Measurements from ENCODE around the gene SNX30.

The SNX30 gene

DNA sequence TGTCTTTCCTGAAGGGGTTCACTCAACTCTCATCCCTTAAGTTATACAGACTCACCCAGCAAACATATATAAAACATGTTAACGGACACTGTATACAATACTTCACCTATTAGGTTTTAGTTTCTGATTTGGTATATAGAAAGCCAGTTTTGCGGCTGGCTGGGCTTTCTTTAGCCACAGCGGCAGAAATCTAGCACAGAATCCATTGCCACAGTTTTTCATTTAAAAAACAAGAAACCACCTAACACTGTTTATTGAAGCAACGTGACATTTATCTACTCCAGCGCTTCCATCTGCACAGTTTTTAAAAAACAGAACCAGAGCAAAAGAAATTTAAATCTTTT lies 67.3 kb downstream of the SNX30 start:
- Histone ChIP-seq H3K4me1 (ENCODE audit: control insufficient read depth, insufficient read depth, low read length) (no peaks in the 10 kb centered on the region), H3K27ac (ENCODE audit: extremely low read depth, low read depth, low read length) (no peak overlapping the region), H3K4me3 (ENCODE audit: low read depth, low read length) (no peak overlapping the region), H3K36me3 (ENCODE audit: control insufficient read depth in 2 of 2, insufficient read depth in 1 of 2, low read length in 2 of 2) (peaks cover 0 to 26% of the 10 kb centered on the region in 2 experiments; a peak in 2 of 3 replicates), H3K9me3 (ENCODE audit: control insufficient read depth, insufficient read depth, low read depth, low read length) (no peaks in the 10 kb centered on the region)
- ChIA-PET CTCF (interaction anchor here (0.6 to 0.8 kb wide), 4 partner anchors 73 to 374 kb away, joined by 3 to 4 read pairs (median 3); no protein-coding TSS in a partner anchor), POLR2A (interaction anchor here (0.7 kb wide), 1 partner anchor 67 kb away, joined by 8 read pairs; no protein-coding TSS in a partner anchor)
- TF ChIP-seq ZNF623 (tag by site-specific recombination; IDR thresholded peaks at IDR 0.05) (no peak), FEZF1 (tag by site-specific recombination; IDR thresholded peaks at IDR 0.05) (no peak), ZNF549 (tag by site-specific recombination; IDR thresholded peaks at IDR 0.05) (no peak), ZNF404 (tag by site-specific recombination; IDR thresholded peaks at IDR 0.05) (no peak), SALL2 (tag by site-specific recombination; IDR thresholded peaks at IDR 0.05; ENCODE audit: borderline replicate concordance) (no peak), ZNF521 (tag by site-specific recombination; IDR thresholded peaks at IDR 0.05) (no peak), EGR2 (tag by site-specific recombination; IDR thresholded peaks at IDR 0.05; ENCODE audit: low read depth) (no peak), ZXDB (tag by site-specific recombination; IDR thresholded peaks at IDR 0.05) (no peak), GFI1B (tag by site-specific recombination; IDR thresholded peaks at IDR 0.05) (no peak), ZNF140 (tag by site-specific recombination; IDR thresholded peaks at IDR 0.05) (no peak), ZNF707 (tag by site-specific recombination; IDR thresholded peaks at IDR 0.05) (no peak), ZNF292 (tag by site-specific recombination; IDR thresholded peaks at IDR 0.05; ENCODE audit: borderline replicate concordance, low read depth) (no peak)
- TF ChIP-seq, protein P1, sequence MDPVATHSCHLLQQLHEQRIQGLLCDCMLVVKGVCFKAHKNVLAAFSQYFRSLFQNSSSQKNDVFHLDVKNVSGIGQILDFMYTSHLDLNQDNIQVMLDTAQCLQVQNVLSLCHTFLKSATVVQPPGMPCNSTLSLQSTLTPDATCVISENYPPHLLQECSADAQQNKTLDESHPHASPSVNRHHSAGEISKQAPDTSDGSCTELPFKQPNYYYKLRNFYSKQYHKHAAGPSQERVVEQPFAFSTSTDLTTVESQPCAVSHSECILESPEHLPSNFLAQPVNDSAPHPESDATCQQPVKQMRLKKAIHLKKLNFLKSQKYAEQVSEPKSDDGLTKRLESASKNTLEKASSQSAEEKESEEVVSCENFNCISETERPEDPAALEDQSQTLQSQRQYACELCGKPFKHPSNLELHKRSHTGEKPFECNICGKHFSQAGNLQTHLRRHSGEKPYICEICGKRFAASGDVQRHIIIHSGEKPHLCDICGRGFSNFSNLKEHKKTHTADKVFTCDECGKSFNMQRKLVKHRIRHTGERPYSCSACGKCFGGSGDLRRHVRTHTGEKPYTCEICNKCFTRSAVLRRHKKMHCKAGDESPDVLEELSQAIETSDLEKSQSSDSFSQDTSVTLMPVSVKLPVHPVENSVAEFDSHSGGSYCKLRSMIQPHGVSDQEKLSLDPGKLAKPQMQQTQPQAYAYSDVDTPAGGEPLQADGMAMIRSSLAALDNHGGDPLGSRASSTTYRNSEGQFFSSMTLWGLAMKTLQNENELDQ (tag by site-specific recombination; IDR thresholded peaks at IDR 0.05; ENCODE audit: low read depth): no peak
- TF ChIP-seq, protein P2, sequence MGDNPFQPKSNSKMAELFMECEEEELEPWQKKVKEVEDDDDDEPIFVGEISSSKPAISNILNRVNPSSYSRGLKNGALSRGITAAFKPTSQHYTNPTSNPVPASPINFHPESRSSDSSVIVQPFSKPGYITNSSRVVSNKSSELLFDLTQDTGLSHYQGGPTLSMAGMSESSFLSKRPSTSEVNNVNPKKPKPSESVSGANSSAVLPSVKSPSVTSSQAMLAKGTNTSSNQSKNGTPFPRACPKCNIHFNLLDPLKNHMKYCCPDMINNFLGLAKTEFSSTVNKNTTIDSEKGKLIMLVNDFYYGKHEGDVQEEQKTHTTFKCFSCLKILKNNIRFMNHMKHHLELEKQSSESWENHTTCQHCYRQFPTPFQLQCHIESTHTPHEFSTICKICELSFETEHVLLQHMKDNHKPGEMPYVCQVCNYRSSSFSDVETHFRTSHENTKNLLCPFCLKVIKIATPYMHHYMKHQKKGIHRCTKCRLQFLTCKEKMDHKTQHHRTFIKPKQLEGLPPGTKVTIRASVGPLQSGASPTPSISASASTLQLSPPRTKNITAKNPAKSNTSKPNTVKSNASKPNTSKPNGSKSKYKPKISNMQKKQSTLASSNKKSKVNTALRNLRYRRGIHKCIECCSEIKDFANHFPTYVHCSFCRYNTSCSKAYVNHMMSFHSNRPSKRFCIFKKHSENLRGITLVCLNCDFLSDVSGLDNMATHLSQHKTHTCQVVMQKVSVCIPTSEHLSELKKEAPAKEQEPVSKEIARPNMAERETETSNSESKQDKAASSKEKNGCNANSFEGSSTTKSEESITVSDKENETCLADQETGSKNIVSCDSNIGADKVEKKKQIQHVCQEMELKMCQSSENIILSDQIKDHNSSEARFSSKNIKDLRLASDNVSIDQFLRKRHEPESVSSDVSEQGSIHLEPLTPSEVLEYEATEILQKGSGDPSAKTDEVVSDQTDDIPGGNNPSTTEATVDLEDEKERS (tag by site-specific recombination; IDR thresholded peaks at IDR 0.05): no peak

DNA sequence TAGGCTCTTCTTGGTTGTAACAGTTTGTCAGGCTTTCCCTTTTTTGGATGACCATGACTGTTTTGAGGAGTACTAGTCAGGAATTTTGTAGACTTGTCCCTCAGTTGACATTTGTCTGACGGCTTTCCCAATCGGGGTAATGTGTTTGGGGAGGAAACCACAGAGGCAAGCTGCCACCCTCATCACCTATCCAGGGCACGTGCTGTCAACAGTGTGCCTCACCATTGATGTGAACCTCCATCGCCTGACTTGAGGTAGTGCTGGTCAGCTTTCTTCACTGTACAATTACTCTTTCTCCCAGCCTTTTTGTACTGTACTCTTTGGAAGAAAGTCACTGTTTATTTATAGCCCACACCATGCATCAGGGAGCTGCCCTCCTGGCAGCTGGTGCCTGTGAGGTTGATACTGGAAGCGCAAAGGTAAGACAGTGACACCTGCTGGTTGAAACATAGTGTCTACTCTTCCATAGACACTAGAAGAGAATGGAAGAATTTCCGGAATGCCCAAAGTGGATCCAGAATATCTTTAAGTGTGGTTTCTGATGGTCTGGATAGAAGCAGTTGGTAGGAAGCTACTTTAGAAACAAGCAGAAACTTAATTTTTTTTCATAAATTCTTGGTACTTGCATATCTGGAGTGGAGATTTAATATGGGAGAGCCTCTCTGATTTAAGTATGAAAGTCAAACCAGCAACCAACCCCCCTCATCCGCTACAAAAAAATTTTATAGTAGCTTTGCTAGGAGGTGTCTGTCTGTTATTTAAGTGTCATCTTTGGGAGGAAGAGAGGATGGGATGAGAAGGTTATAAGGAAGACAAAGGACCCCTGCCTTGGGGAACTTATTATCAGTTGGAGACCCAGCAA lies 69.3 kb downstream of the SNX30 start:
- Histone ChIP-seq H3K4me3 (ENCODE audit: low read depth, low read length) (no peak overlapping the region), H3K9me3 (ENCODE audit: control insufficient read depth, insufficient read depth, low read depth, low read length) (no peaks in the 10 kb centered on the region), H3K27ac (ENCODE audit: extremely low read depth, low read depth, low read length) (no peak overlapping the region), H3K4me1 (ENCODE audit: control insufficient read depth, insufficient read depth, low read length) (no peaks in the 10 kb centered on the region), H3K36me3 (ENCODE audit: control insufficient read depth in 2 of 2, insufficient read depth in 1 of 2, low read length in 2 of 2) (peaks cover 0 to 28% of the 10 kb centered on the region in 2 experiments; a peak in 1 of 3 replicates)
- TF ChIP-seq ZNF623 (tag by site-specific recombination; IDR thresholded peaks at IDR 0.05) (no peak), ZNF654 (tag by site-specific recombination; IDR thresholded peaks at IDR 0.05; ENCODE audit: low read depth) (peak; percentile 77), IKZF3 (tag by site-specific recombination; IDR thresholded peaks at IDR 0.05) (0 out of 2 replicates have a peak, but pooled peaks have one; percentile 33)
- CTCF ChIA-PET: interaction anchor here (0.5 to 1.9 kb wide), 44 partner anchors 8 to 1268 kb away, joined by 3 to 20 read pairs (median 4); partner anchors contain the start of gene INIP
- POLR2A ChIA-PET: interaction anchor here (0.5 to 1.3 kb wide), 3 partner anchors 47 to 102 kb away, joined by 3 read pairs; partner anchors contain the start of gene INIP

All from HEK293 (cell line).